HCT116 (cell line): Measurements from ENCODE around the gene TENM4.
"Not testable (repeated sequence)": the region's sequence is repeated elsewhere in the genome, so short reads cannot be mapped to it uniquely, and the experiment has no call there.

ENCODE experiments used
- CTCF ChIP-seq, 3 experiments: fragments of 200-600 bp in 1 of 3; sonication (generic) in 1 of 3; IDR thresholded peaks in 2 of 3; conservative IDR thresholded peaks in 1 of 3; 2 replicates each; pipeline ENCODE4 v1.5.1; 2012 to 2017; ENCODE audit warnings: low read depth in 2 of 3, low read length in 2 of 3, antibody characterized with exemption in 1 of 3, borderline replicate concordance in 1 of 3, control low read depth in 1 of 3, mild to moderate bottlenecking in 1 of 3, mixed read lengths in 1 of 3, mixed run types in 1 of 3, moderate library complexity in 1 of 3; ENCODE audit not compliant: insufficient read depth in 1 of 3
- POLR2A ChIP-seq: IDR thresholded peaks from 2 replicates; pipeline ENCODE4 v1.7.0; 2011; ENCODE audit warnings: borderline replicate concordance; ENCODE audit not compliant: insufficient read depth, insufficient read length; ENCODE audit errors: extremely low read depth
- RAD21 ChIP-seq: IDR thresholded peaks from 2 replicates; pipeline ENCODE4 v1.6.1; 2012; ENCODE audit warnings: low read depth, mild to moderate bottlenecking
- TF ChIP-seq, protein P1 (sequence below): IDR thresholded peaks from 2 replicates; pipeline ENCODE4 v1.6.1; 2012

GRCh38 chr11:78827291-78827690 lies 613.5 kb downstream of the TENM4 start:
- TF ChIP-seq CTCF (IDR thresholded peaks at IDR 0.05 in 2 of 3, conservative IDR thresholded peaks at IDR 0.05 in 1 of 3; ENCODE audit: borderline replicate concordance in 1 of 3, insufficient read depth in 1 of 3, low read depth in 2 of 3, low read length in 2 of 3); POLR2A; RAD21: not testable (repeated sequence)
- TF ChIP-seq, protein P1, sequence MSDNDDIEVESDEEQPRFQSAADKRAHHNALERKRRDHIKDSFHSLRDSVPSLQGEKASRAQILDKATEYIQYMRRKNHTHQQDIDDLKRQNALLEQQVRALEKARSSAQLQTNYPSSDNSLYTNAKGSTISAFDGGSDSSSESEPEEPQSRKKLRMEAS = not testable (repeated sequence)
